DLD1 (cell line): ENCODE results near the gene NPHS1.

Source experiments
- in situ Hi-C: cut with HindIII; loops from 2 replicates; pipeline ENCODE4 v1.10.0; 2017; ENCODE audit warnings: low sequenced_read_pairs

Gene NPHS1

GRCh38 chr19:35851213-35852028 is 883 bp downstream of the NPHS1 start:
- in situ Hi-C loops = loop anchor here (10.0 kb wide), 1 partner anchor 113 kb away; no protein-coding TSS in a partner anchor

- in situ Hi-C loops = no loop called here
Observed at GRCh38 chr19:35848919-35849505, 3.3 kb downstream of the NPHS1 start.

- in situ Hi-C loops = no loop called here
Observed at GRCh38 chr19:35848486-35848885, 3.8 kb downstream of the NPHS1 start.

GRCh38 chr19:35847911-35848310 is 4.4 kb downstream of the NPHS1 start:
- in situ Hi-C loops = no loop called here

- in situ Hi-C loops = no loop called here
Observed at GRCh38 chr19:35846038-35846668, 6.2 kb downstream of the NPHS1 start.

GRCh38 chr19:35845215-35846037 is 6.9 kb downstream of the NPHS1 start:
- in situ Hi-C loops = no loop called here

GRCh38 chr19:35844482-35845214 is 7.7 kb downstream of the NPHS1 start:
- in situ Hi-C loops = no loop called here

GRCh38 chr19:35843676-35844481 is 8.4 kb downstream of the NPHS1 start:
- in situ Hi-C loops = no loop called here

- in situ Hi-C loops = no loop called here
Observed at GRCh38 chr19:35842666-35843272, 9.5 kb downstream of the NPHS1 start.

GRCh38 chr19:35841961-35842595 is 10.2 kb downstream of the NPHS1 start:
- in situ Hi-C loops = no loop called here

GRCh38 chr19:35836096-35836495 is 16.2 kb downstream of the NPHS1 start:
- in situ Hi-C loops = loop anchor here (10.0 kb wide), 1 partner anchor 69 kb away; the partner anchor contains the start of genes HCST, NFKBID and TYROBP

- in situ Hi-C loops = loop anchor here (10.0 kb wide), 1 partner anchor 71 kb away; the partner anchor contains the start of genes HCST, NFKBID and TYROBP
Observed at GRCh38 chr19:35833972-35834371, 18.3 kb downstream of the NPHS1 start.

- in situ Hi-C loops = loop anchor here (10.0 kb wide), 1 partner anchor 73 kb away; the partner anchor contains the start of genes HCST, NFKBID and TYROBP
Observed at GRCh38 chr19:35832054-35832453, 20.2 kb downstream of the NPHS1 start.

- in situ Hi-C loops = loop anchor here (10.0 kb wide), 1 partner anchor 74 kb away; the partner anchor contains the start of genes HCST, NFKBID and TYROBP
Observed at GRCh38 chr19:35830986-35831385, 21.3 kb downstream of the NPHS1 start.

- in situ Hi-C loops = no loop called here
Observed at GRCh38 chr19:35828692-35829301, 23.5 kb downstream of the NPHS1 start.

GRCh38 chr19:35824150-35824549 is 28.2 kb downstream of the NPHS1 start:
- in situ Hi-C loops = no loop called here

- in situ Hi-C loops = no loop called here
Observed at GRCh38 chr19:35822579-35822978, 29.7 kb downstream of the NPHS1 start.

- in situ Hi-C loops = no loop called here
Observed at GRCh38 chr19:35818445-35818844, 33.9 kb downstream of the NPHS1 start.
